HG02588 (cell line): ENCODE data around the gene IGFBP7.

Experiments used
- ATAC-seq: cut with Tn5 transposase; IDR thresholded peaks from one replicate; pipeline ENCODE4 v1.9.1; 2021; ENCODE audit warnings: mild to moderate bottlenecking, moderate library complexity; ENCODE audit not compliant: unreplicated experiment

IGFBP7 gene

GRCh38 chr4:57131849-57132742 is 21.9 kb upstream of the IGFBP7 start:
- no peak for ATAC-seq

- ATAC-seq = no peak
These were observed 19.3 kb upstream of the IGFBP7 start for GRCh38 chr4:57129477-57129876.

GRCh38 chr4:57127361-57127760 is 17.2 kb upstream of the IGFBP7 start:
- no peak for ATAC-seq

- no peak for ATAC-seq
These were observed 15.8 kb upstream of the IGFBP7 start for GRCh38 chr4:57125996-57126395.

GRCh38 chr4:57124145-57124544 is 14.0 kb upstream of the IGFBP7 start:
- ATAC-seq = no peak

- no peak for ATAC-seq
These were observed 12.8 kb upstream of the IGFBP7 start for GRCh38 chr4:57122959-57123358.

- ATAC-seq = no peak
These were observed 9.0 kb upstream of the IGFBP7 start for GRCh38 chr4:57119054-57119651.

- ATAC-seq = no peak
These were observed 7.3 kb upstream of the IGFBP7 start for GRCh38 chr4:57117491-57117890.

GRCh38 chr4:57116245-57116644 is 6.1 kb upstream of the IGFBP7 start:
- no peak for ATAC-seq

- no peak for ATAC-seq
These were observed 4.8 kb upstream of the IGFBP7 start for GRCh38 chr4:57114973-57115372.

GRCh38 chr4:57113870-57114269 is 3.7 kb upstream of the IGFBP7 start:
- ATAC-seq = no peak

GRCh38 chr4:57110640-57111511 is 691 bp upstream of the IGFBP7 start:
- peak; percentile 34 for ATAC-seq

GRCh38 chr4:57109411-57109846 is 756 bp downstream of the IGFBP7 start:
- ATAC-seq = no peak

GRCh38 chr4:57106181-57106580 is 4.0 kb downstream of the IGFBP7 start:
- ATAC-seq = no peak

- ATAC-seq = no peak
These were observed 5.3 kb downstream of the IGFBP7 start for GRCh38 chr4:57104706-57105560.

- ATAC-seq = no peak
These were observed 7.1 kb downstream of the IGFBP7 start for GRCh38 chr4:57103051-57103450.

GRCh38 chr4:57102050-57102624 is 8.0 kb downstream of the IGFBP7 start:
- ATAC-seq = no peak

GRCh38 chr4:57100979-57101651 is 9.1 kb downstream of the IGFBP7 start:
- ATAC-seq = no peak

GRCh38 chr4:57099363-57099762 is 10.8 kb downstream of the IGFBP7 start:
- ATAC-seq = no peak

- ATAC-seq = no peak
These were observed 11.2 kb downstream of the IGFBP7 start for GRCh38 chr4:57098941-57099340.
